NCI-H1105 (cell line): Measurements from ENCODE around the gene BYSL.
"Not testable (repeated sequence)": the region's sequence is repeated elsewhere in the genome, so short reads cannot be mapped to it uniquely, and the experiment has no call there.

Source experiments
- DNase-seq: peaks from one replicate; lab custom pipeline; 2025; lab: John Stamatoyannopoulos, UW

Gene BYSL

DNA sequence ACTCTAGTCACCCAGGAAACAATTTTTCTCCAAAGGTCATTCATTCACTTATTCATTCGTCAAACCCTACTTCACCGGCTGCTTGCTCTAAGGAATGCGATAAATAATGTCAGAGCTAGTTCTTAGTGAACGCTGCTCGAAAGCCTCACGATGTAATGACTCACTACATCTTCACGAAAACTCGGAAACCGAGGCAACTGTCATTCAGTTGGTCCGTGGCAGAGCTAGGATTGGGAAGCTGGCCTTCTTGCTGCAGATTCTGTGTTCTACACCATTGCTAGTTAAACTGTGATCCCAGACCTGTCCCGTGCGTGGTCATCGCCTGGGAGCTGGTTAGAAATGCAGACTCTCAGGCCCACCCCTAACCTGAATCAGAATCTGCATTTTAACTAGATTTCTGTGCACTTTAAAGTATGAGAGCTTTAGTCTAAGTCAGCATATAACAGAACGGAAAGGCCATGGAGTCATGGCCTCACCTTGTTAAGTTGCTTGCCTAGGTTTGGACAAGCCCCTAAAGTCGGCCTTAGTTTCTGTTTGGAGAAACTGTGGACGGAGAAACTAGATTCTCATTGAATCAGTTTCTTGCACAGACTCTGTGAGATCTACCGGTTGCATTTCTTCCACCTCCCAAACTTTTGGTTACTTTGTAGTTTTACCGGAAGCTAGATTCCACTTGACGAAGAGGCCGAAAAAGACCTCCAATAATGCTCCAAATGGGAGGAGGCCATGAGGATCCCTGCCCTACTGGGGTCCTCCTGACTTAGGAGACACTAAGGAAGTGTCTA, 21.0 kb downstream of the BYSL start:
- DNase-seq: no peak

DNA sequence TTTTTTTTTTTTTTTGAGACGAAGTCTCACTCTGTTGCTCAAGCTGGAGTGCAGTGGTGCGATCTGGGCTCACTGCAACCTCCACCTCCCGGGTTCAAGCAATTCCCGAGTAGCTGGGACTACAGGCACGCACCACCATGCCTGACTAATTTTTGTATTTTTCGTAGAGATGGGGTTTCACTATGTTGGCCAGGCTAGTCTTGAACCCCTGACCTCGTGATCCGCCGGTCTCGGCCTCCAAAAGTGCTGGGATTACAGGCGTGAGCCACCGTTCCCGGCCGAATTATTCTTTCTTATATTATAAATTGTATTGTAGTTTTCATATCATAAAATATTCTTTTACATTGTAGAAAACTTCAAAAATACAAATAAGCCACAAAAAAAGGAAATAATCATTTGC, 21.6 kb downstream of the BYSL start:
- DNase-seq: not testable (repeated sequence)

DNA sequence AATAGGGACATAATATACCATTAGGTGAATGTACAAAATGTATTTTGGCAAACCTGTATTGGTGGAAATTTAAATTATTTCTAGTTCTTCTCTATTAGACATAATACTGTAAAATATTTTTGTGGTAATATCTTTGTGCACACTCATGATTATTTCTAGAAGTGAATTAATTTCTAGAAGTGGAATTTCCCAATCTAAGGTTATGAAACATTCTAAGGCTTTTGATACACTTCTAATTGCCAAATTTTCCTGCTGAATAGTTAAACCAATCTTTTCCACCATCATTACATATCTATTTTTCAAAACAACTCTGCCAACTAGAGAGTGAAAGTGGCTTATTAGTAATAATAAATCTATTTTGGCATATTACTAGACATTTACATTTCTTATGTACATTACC, 22.2 kb downstream of the BYSL start:
- no peak for DNase-seq

DNA sequence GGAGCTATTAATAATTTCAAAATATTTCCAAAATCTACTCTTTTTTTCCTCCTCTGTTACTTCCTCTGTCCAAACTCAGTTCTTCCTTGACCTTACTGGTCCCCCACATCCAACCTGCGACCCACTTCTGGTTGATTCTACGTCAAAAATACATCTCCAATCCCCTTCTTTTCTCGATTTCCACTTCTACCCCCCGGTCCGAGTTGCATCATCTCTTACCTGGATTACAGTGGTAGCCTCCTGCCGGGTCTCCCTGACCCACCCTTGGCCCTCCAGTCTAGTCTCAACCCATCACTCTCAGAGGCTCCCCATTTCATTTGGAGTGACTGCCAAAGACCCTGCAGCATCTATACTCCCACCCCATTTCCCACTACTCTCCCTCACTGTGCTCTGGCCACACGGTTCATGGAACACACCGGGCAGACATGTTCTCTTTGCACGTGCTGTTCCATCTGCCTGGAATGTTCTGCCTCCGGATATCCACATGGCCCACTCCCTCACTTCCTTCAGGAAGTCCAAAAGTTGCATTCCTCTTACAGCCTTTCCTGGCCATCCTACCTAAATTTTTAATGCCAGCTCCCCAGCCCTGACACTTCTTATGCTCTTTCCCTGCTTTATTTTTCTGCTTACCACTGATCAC, 26.4 kb downstream of the BYSL start:
- no peak for DNase-seq

DNA sequence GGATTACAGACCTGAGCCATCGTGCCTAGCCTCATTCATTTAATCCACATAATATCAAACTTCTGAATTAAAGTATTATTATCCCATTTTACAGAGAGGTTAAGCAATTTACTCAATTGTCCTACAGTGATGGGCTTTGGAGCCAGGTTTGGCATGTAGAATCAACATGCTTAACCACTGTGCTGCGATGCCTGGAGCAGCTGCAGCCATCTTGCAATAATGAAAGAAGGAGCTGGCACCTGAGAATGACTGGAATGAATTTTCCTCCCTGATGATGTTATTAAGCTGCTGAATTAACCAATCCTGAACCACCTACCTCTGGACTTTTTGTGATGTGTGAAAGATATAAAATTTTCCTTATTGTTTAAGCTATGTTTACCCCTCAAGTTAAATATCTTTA, 33.4 kb downstream of the BYSL start:
- no peak for DNase-seq

DNA sequence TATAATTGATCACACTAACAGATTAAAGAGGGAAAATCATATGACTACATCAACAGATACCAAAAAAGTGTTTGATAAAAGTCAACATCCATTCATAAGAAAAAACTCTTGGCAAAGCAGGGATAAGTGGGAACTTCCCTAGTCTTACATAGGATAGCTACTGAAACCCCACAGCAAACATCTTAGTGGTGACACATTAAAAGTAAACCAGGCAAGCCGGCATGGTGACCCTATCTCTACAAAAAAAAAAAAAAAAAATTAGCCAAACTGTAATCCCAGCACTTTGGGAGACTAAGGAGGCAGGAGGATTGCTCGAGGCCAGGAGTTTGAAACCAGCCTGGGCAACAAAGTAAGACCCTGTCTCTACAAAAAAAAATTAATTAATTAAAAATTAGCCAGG, 34.1 kb downstream of the BYSL start:
- no peak for DNase-seq

DNA sequence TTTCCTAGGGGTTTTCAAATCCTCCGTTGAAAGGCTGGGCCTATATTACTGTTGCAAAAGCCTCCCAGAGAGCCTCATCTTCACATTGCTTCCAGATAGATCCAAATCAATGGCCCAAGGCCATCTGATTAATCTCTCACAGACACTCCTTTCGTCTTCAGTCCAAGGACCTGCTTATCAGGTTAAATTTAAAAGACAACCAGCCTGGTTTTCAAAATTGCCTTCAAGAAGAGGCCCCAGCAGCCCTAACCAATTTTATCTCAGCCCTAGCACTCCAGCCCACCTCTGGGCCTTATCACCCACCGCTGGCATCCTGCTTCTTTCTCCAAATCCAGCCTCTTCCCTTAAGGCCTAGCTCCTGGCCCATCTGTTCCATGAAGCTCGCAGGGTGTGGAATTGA, 35.8 kb downstream of the BYSL start:
- no peak for DNase-seq

DNA sequence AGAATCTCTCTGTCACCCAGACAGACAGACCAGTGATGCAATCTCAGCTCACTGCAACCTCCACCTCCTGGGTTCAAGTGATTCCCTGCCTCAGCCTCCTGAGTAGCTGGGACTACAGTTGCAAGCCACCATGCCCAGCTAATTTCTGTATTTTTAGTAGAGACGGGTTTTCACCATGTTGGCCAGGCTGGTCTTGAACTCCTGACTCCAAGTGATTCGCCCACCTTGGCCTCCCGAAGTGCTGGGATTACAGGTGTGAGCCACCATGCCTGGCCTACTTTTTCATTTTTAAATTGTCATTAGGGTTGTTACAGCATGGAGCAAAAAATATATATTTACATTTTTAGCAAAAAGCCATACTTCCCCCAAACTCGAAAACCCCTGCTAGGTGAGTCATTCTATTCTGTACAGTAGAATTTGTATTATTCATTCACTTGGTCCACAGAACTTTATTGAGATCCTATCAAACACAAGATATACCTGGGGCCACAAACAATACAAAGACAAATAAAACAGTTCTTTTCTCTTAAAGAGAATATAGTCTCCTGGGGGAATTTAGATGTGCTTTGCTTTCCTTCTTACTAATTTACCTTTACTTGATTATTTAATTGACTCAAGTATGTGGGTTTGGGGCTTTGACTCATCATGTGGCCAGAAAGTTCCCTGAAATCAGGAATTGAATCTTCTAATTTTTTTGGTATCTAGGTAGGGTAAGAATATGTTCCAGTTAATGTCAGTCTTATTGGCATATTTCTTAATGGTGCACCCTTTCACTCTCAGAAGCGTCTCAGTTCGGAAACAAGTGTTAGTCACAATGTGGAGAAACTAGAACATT, 36.9 kb downstream of the BYSL start:
- no peak for DNase-seq

DNA sequence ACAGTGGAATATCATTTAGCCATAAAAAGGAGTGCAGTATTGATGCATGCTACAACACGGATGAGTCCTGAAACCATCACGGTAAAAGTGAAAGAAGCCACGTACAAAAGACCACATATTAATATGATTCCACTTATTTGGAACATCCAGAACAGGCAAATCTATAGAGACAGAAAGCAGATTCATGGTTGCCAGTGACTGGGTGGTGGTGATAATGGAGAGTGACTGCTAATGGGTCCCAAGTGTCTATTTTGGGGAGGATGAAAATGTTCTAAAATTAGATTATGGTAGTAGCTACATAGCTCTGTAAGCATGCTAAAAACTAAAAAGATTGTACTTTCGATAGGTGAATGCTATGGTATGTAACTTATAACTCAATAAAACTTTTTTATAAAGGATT, 38.7 kb downstream of the BYSL start:
- DNase-seq: no peak

DNA sequence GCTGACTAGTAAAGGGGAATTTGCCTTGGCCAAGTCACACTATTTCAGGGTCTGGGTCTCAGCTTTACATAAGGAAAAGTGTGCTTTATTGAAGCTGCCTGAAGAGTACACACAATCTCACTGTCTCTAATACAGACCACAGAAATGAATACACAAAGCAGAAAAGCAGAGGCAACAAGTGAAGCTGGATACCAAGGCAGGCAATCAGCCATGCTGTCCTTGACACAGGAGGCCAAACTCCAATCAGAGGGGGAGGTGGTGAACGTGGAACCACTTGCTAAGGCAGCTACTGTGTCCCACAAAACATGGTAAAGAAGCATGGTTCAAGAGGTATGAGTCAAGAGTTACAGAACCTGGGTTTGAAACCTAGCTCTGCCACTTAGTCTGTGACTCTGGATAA, 42.1 kb downstream of the BYSL start:
- no peak for DNase-seq

DNA sequence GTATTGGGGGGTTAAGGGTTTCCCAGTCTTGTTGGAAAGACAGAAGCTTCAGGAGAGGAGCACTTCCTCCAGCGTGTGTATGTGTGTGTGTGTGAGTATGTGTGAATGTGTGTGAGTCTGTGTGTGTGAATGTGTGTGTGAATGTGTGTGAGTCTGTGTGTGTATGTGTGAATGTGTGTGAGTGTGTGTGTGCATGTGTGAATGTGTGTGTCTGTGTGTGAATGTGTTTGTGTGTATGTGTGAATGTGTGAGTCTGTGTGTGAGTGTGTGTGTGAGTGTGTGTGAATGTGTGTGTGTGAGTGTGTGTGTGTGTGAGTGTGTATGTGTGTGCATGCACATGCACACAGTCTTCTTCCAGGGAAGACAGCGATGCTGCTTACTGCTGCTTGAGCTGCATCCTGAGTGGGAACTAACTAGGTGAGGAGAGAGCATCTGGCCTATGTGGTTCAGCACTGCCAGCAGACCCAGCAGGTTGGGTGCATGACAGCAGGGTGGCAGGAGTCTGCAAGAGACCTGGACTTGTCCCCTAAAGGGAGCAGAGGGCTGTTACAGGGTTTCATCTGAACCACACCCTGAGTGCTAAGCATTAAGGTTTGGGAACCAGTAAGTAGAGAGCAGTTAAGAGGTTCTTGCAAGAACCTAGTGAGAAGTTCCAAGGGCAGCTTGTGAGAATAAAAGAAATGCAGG, 43.0 kb downstream of the BYSL start:
- DNase-seq: no peak

DNA sequence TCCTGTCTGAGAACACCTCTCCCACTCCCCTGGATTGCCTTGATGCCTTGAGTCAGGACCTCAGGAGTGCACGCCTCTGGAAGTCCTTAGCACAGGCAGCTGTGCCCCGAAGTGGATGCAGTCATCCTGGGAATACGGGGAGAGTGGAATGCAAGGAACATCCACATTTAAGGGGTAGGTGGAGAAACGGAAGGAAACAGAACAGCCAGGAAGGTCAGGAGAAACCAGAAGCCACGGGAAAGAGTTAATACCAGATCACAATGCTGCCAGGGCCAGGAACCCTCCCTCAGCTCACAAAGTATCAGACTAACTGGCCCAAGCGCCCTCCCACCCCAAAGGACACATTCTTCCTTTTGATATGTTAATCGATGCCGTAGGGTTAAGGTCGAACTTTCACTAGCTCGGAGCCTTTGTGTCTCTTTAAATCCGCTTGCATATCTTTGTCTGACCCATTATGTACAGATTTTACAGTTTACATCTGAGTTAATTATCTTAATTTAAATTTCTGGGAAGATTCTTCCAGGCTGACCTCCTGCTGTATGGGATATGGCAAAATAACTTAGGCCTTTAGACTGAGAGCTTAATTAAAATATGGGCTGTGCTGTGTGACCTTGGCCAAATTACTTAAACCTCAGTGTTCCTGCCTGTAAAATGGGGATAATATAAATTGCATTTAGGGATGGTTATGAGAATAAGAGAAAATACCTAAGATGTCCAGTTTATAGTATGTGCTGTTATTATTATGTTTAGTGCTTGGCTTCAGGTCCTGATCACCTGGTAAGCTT, 44.3 kb downstream of the BYSL start:
- no peak for DNase-seq

DNA sequence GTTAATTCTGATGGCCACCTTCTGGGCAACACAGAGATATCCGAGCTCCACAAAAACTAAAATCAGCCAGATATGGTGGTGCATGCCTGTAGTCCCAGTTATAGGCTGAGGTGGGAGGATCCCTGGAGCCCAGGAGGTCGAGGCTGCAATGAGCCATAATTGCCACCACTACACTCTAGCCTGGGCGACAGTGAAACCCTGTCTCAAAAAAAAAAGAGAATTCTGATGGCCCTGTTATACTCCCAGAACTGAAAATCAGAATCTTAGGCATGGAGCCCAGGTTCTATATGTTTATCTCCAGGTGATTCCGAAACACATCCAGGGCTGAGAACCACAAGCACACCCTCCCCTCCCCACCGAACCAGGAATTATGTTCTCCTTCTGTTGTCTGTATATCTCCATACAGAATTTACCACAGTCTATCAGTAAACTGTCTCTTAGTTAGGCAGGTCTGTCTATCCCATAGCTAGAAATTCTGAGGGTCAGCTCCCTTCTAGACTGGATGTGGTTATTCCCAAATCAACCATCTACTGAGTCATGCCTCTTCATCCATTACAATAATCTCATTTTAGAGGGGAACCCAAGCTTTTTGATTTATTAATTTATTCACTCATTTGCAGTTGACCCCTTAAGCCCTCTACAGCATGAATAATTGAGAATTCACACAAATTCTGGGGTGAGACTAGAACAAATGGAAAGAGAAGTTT, 45.1 kb downstream of the BYSL start:
- no peak for DNase-seq

DNA sequence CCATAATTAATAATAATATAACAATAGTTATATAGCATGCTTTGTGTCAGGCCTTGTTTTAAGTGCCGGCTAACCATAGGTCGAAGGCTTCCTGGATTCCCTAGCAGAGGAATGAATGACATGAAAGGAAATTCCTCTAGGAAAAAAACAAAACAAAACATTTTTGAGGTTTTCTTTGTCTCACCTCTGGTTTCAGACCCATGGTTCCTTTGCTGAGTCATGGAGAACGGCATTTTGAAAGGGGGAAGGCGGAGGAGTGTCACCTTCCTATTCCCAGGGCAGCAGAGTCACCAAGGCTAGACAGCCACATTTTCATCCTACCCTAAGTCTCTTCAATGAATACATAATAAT, 45.6 kb downstream of the BYSL start:
- no peak for DNase-seq

DNA sequence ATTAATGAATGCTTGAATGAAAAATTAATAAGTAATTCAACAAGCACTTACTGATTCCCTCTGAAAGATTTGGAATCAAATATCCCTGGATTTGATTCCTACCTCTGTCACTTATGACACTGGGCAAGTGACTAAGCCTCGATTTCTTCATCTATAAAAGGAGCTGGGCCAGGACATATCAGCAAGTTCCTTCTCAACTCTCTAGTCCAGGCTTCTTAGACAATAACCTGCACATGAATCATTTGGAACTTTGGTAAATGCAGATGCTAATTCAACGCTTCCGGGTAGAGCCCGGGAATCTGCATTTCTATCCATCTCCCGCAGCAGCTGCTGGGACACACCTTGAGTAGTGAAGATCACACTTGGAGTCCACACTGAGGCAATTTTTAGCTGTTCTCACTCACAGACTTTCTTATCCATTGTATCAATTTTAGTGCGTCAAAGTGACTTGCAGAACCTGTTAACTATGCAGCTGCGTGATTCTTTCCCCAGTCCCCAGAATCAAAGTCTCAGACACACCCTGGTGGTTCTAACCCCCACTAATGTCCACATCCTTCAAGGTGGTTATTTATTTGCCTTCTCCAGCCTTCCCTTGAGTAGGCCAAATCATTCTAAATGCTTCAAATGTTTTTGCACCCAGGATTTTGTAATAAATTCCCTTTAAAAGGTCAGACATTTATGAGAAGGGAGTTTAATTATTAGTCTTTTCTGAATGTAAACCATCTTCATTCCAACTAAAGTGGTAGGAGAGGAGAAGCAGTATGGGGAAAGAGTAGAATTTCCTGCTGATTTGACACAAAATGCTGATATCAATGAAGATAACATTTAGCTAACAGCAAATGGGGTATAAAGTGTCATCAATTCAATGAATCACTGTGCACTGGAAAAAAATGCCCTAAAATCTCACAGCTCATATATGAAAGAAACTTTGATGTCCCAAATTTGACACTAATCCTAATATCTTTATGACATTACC, 46.3 kb downstream of the BYSL start:
- no peak for DNase-seq

DNA sequence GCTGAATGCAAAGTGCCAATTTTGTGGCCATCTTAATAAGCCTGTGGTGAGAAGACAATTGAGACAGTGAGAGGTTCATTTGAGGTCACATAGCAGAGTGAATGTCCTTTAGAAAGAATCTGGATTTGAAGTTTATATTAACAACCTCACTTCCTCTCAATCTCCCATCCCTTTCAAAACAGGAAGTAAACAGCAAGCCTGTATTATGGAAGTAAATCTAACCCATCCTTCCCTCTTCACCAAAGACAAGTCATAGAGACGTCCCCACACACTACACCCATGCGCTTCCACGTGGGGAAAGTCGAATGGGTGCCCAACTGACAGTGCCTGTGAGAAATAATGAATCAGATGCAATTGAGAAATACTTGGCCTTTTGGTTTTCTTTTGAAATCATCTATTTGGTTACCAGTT, 49.1 kb downstream of the BYSL start:
- DNase-seq: no peak

DNA sequence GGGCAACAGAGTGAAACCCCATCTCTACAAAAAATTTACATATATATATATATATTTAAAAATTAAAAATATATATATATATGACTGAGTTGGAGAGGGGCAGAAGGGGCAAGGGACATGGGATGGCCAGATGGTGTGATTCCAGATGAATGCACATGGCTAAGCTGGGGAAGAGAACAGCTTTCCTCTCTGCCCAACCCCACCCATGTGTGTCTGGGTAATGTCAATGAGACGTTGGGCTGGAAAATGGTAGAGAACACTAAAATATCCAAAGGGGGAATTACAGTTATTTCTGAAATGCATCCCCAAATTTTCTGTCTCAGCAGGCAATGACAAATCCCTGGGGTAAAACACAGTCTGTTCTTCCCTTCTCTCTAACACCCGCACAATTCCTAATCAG, 51.5 kb downstream of the BYSL start:
- no peak for DNase-seq

DNA sequence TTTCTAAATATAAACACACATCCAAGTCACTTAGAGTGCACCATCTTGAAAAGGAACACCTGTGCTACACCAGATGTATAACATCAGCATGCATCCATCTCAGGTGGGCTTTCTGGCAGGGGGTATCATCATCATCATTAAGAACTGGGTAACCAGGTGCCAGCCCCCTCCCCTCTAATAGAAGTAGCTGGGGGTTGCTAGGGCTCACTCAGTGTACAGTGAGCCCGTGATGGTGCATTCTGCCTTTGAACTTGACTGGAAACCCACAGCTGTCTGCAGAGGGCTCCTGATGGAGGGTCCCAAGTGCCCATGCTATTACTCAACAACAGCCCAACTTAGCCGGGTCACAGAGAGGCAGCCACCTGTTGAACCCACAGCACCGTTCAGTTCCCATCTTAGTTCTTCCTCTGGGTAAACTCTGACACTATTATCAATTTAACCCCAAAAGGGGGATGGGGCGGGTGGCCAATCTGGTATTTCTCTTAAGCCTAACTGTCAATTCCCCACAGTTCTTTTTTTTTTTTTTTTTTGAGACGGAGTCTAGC, 53.1 kb downstream of the BYSL start:
- DNase-seq: no peak

DNA sequence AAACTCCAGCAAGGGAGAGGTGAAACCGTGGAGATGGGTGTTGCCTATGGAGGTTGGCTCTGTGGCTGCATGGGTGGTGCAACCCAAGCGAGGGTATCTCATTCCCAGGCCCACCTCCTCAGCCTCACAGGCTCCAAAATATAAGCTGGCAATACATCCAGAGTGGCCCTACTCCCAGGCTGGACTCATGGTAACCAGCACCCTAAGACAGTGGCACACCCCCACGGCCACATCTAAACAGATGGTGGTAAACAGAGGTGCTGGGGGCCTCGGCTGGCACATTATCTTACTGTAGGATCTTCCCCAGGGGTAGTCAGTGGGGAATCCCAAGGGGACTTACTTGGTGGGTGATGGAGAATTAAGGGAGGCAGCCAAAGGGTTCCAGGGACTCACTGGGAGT, 54.0 kb downstream of the BYSL start:
- no peak for DNase-seq
